GM18858 (cell line): Measurements from ENCODE around the gene HADH.

Experiments used
- ATAC-seq: cut with Tn5 transposase; IDR thresholded peaks from one replicate; pipeline ENCODE4 v1.9.1; 2021; ENCODE audit not compliant: unreplicated experiment

Gene HADH

DNA sequence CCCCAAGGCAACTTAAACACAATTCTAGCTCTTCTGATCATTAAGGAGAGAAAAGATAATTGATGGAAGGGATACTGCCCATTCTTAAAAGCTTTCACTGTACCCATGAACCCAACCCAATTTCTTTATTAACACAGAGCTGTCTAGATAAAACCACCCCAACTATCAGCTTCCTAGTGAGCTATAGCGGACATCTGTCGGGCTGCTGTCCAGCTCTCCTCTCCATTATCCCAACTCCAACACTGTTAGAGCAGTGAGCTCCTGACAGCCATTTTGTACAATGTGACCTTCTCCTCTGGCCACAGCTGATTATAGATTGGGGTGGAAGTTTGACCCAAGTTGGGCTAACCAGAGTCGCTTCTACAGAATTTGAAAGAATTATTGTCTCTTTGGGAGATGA lies 66.1 kb downstream of the HADH start:
- no peak for ATAC-seq

GRCh38 chr4:108056418-108056817 lies 66.7 kb downstream of the HADH start:
- ATAC-seq = no peak

DNA sequence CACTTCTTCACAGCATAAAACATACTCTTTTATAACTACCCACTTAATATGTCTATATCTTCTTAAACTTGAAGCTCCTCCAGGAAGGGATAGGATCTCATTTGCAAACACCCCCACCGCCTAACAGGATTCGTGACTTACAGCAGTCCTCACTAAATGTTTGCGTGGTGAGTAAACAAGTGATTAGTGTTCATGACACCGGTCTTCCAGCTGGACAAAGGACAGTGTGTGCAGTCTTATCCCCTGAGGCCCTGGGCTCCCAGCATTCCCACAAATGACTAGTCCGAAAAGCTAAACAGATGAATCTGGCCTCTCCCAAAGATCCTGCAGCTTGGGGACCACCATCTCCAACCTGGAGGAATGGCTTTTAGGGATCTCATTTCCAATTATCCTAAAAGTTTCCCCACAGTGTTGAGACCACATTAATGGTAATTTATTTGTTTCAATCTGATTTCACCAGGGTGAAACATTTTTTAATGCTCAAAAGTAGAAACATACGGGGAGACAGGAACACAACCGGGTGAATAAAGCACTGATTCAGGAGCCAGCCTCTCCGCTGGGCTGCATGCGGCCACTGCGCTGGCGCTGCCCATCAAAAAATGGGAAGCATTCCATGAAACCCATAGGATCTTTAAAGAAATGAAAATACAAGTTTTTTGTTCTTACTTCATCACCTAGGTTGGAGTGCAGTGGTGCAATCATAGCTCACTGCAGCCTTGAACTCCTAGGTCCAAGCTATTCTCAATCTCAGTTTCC lies 69.2 kb downstream of the HADH start:
- no peak for ATAC-seq

DNA sequence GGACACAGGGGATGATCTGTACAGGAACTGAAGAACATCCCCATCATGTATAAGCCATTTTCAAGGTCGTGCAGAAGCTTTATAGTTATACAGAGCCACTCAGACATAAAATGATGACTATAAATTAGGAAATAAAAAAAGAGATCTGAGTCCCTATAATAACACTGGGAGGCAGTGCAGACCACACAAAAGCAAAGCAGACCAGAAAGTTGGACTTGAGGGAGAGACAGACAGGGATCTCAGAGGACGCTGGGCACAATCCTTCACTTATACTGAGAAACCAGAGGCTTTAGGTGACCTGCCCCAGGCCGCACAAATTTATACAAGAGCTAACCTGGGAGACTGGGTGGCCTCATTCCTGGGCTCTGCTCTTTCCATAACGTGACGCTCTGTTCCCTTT lies 70.5 kb downstream of the HADH start:
- no peak for ATAC-seq

GRCh38 chr4:108060686-108061321 lies 71.1 kb downstream of the HADH start:
- no peak for ATAC-seq

GRCh38 chr4:108068442-108068841 lies 78.8 kb downstream of the HADH start:
- no peak for ATAC-seq

DNA sequence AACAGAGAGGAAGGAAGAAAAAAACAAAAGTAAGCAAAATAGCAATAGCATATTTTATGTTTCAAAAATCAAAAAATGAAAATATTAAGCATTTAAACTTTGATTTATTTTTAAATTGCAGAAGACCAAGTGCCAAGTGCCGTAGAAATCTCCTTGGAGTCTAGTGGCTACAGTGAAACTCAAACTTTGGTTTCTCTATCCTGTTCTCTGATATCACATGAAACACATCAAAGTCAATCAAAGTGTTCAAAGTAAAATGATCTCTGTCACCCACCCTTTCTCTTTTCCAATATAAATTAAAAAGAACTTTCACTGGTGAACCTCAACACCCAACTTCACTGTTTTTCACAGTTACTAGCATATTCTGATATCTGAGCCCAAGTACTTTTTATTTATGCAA lies 81.1 kb downstream of the HADH start:
- no peak for ATAC-seq

DNA sequence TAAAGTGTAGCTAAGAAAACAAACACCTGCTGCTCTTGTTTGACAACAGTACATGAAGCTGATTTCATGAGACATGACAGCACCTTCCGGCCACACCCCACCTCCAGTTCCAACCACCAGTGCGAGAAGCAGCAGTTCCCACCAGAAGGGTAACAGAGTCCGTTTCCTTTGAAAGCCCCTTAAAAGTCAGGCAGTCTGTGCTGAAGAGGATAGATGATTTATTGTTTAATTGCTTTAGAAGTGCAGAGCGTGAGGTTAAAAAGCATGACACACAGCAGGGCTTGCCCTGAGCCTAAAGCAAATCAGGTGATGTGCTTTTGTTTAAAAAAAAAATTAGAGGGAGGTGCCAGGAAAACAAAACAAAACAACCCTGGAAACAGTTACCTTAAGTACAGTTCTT lies 82.6 kb downstream of the HADH start:
- ATAC-seq = no peak

DNA sequence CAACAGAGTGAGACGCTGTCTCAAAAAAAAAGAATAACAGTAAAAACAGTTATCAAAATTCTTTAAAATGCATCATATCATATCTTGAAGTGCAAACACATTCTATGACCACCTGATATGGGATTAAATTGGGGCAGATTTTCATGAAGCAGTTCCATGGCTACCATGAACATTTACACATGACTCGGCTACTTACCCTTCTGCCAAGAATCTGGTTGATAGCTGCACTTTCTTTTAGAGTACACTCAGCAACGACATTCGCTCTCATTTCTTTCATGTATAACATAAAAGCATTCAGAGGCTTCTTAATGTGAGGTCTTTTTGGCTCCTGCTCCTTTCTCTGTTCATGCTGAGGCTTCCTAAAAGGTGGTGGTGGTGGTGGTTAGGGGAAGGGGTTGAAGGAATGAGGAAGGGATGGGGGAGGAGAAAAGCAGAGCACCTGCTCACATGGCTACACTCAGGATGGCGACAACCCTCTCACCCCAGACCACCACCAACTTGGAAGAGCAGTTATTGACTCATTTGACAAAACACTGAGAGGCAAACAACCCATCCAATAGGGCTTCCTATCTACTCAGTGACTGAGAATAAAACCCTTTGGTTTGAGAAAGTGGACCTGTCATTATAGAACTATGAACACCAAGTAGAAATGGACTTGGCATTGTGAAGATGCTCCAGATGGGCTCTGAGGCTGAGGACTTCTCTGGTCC lies 88.5 kb downstream of the HADH start:
- ATAC-seq = no peak

- ATAC-seq = no peak
Measured at GRCh38 chr4:108080747-108081146, 91.1 kb downstream of the HADH start.

DNA sequence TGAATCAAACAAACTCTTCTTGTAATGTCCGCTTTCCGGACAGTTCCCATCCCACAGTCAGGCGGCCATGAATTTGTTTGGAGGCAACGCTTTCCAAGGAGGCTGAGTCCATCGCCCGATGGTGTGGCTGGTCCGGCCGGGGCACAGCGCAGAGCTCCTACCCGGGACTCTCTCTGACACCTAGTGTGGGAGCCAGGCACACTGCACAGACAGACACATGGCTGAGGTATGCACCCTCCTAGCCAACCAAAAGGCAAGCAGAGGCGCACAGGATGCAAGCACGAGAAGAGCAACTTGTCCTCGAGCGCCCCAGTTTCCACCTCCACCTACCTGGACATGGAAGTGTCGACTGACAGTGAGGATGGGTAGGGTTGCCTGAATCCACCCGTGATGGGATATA lies 91.6 kb downstream of the HADH start:
- no peak for ATAC-seq
